OCI-LY1 (cell line): Measurements from ENCODE around the gene RASL11A.

Experiments
- H2AFZ ChIP-seq: fragments of 200-600 bp; sonication (generic), shearing (Covaris generic); 2 replicates; pipeline ENCODE4 v1.6.0; 2014; ENCODE audit warnings: antibody characterized with exemption, mild to moderate bottlenecking, low read length
- H3F3A ChIP-seq: fragments of 200-600 bp; sonication (generic), shearing (Covaris generic); 2 replicates; pipeline ENCODE4 v1.6.0; 2014; ENCODE audit warnings: mild to moderate bottlenecking, antibody characterized with exemption, low read length, moderate library complexity; ENCODE audit not compliant: insufficient read depth
- H3K27ac ChIP-seq: fragments of 200-600 bp; sonication (generic); 2 replicates; pipeline ENCODE4 v1.5.1; 2014; ENCODE audit warnings: low read length, mixed run types, mild to moderate bottlenecking, low read depth; ENCODE audit not compliant: poor library complexity, severe bottlenecking
- H3K27me3 ChIP-seq: fragments of 200-600 bp; sonication (generic); 2 replicates; pipeline ENCODE4 v1.6.0; 2014; ENCODE audit warnings: antibody characterized with exemption, mild to moderate bottlenecking, low read length, moderate library complexity; ENCODE audit not compliant: insufficient read depth
- H3K36me3 ChIP-seq: fragments of 200-600 bp; sonication (generic); 2 replicates; pipeline ENCODE4 v1.6.1; 2014; ENCODE audit warnings: mild to moderate bottlenecking, antibody characterized with exemption, low read length, moderate library complexity, mixed read lengths; ENCODE audit not compliant: insufficient read depth
- H3K4me1 ChIP-seq: fragments of 200-600 bp; sonication (generic); 2 replicates; pipeline ENCODE4 v1.5.1; 2014; ENCODE audit warnings: mild to moderate bottlenecking, low read length, moderate library complexity; ENCODE audit not compliant: insufficient read depth, severe bottlenecking
- H3K4me2 ChIP-seq: fragments of 200-600 bp; sonication (generic), shearing (Covaris generic); 2 replicates; pipeline ENCODE4 v1.6.1; 2014; ENCODE audit warnings: low read length
- H3K4me3 ChIP-seq: fragments of 200-600 bp; sonication (generic); 2 replicates; pipeline ENCODE4 v1.5.1; 2014; ENCODE audit warnings: low read length, low read depth, mild to moderate bottlenecking, mixed read lengths; ENCODE audit not compliant: poor library complexity, severe bottlenecking
- H3K79me2 ChIP-seq: fragments of 200-600 bp; shearing (Covaris generic); 2 replicates; pipeline ENCODE4 v1.6.1; 2016; ENCODE audit warnings: mixed run types, low read length, mixed read lengths; ENCODE audit not compliant: insufficient read depth
- H3K9ac ChIP-seq: fragments of 200-600 bp; sonication (generic), shearing (Covaris generic); 2 replicates; pipeline ENCODE4 v1.6.1; 2014; ENCODE audit warnings: mild to moderate bottlenecking, low read length, mixed read lengths
- H3K9me2 ChIP-seq: fragments of 200-600 bp; sonication (generic), shearing (Covaris generic); 2 replicates; pipeline ENCODE4 v1.6.1; 2014; ENCODE audit warnings: low read depth, mild to moderate bottlenecking, low read length, mixed read lengths
- H3K9me3 ChIP-seq: fragments of 200-600 bp; shearing (Covaris generic); 2 replicates; pipeline ENCODE4 v1.6.1; 2014; ENCODE audit warnings: low read length, mixed read lengths
- H4K20me1 ChIP-seq: fragments of 200-600 bp; sonication (generic), shearing (Covaris generic); 2 replicates; pipeline ENCODE4 v1.6.0; 2016; ENCODE audit warnings: mild to moderate bottlenecking, low read length; ENCODE audit not compliant: insufficient read depth
- EZH2 ChIP-seq: fragments of 200-600 bp; sonication (generic), shearing (Covaris generic); IDR thresholded peaks from 2 replicates; pipeline ENCODE4 v1.8.0; 2017; ENCODE audit warnings: borderline replicate concordance, mixed run types, mild to moderate bottlenecking, antibody characterized with exemption, low read length, moderate library complexity, mixed read lengths
- TF ChIP-seq, protein P1 (sequence below): fragments of 200-600 bp; sonication (generic), shearing (Covaris generic); IDR thresholded peaks from 2 replicates; pipeline ENCODE4 v1.5.1; 2017; ENCODE audit warnings: mild to moderate bottlenecking, antibody characterized with exemption, low read length, moderate library complexity, mixed read lengths

The RASL11A gene

DNA sequence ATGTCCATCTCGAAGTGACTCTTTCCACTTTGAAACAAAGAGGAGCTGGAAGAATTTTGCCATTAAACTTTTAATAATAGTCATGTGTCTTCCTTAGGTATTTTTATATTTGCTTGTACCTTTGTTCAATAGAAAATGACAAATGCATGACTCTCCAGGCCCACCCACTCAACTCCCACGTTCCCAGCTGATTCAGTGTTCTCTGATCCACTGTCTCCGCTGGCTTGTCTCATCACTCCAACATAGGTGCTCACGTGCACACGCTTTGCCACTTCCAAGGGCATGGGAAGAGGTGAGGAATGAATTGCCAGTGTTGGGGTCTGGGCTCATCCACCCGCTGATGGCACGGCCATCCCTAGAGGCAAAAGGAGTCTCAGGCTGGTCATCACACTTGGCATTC, 24.5 kb downstream of the RASL11A start:
- Histone ChIP-seq H3K9me3 (no peaks in the 10 kb centered on the region), H3K36me3 (no peaks in the 10 kb centered on the region), H2AFZ (no peak overlapping the region), H3K9ac (no peak overlapping the region), H3K9me2 (no peaks in the 10 kb centered on the region), H3F3A (no peaks in the 10 kb centered on the region), H3K4me2 (no peak overlapping the region), H3K79me2 (no peaks in the 10 kb centered on the region), H3K27me3 (peaks cover 5% of the 10 kb centered on the region; the same call in 1 of the 2 replicates), H3K27ac (no peak overlapping the region), H3K4me1 (no peaks in the 10 kb centered on the region), H4K20me1 (no peaks in the 10 kb centered on the region), H3K4me3 (no peak overlapping the region)
- TF ChIP-seq EZH2, result no peak
- TF ChIP-seq, protein P1, sequence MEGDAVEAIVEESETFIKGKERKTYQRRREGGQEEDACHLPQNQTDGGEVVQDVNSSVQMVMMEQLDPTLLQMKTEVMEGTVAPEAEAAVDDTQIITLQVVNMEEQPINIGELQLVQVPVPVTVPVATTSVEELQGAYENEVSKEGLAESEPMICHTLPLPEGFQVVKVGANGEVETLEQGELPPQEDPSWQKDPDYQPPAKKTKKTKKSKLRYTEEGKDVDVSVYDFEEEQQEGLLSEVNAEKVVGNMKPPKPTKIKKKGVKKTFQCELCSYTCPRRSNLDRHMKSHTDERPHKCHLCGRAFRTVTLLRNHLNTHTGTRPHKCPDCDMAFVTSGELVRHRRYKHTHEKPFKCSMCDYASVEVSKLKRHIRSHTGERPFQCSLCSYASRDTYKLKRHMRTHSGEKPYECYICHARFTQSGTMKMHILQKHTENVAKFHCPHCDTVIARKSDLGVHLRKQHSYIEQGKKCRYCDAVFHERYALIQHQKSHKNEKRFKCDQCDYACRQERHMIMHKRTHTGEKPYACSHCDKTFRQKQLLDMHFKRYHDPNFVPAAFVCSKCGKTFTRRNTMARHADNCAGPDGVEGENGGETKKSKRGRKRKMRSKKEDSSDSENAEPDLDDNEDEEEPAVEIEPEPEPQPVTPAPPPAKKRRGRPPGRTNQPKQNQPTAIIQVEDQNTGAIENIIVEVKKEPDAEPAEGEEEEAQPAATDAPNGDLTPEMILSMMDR, result no peak

DNA sequence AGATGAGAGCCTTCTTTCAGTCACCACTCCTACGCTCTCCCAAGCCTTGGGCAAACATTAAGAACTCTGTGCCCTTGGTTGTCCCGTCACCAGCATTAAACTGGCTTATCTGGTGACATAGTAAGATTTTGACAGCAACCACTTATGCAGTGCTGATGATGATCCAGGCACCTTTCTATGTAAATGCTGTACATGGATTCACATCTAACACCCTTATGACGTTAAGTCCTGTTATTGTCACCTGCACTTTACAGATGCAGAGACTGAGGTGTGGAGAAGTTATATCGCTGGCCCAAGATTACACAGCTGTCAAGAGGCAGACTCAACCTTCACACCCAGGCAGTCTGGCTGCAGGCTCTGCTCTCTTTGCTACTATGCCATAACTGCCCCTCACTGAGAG, 25.0 kb downstream of the RASL11A start:
- Histone ChIP-seq H3K9ac (no peak overlapping the region), H3K79me2 (no peaks in the 10 kb centered on the region), H3K27me3 (peaks cover 5% of the 10 kb centered on the region; the same call in 1 of the 2 replicates), H3K9me2 (no peaks in the 10 kb centered on the region), H3K4me3 (no peak overlapping the region), H3K36me3 (no peaks in the 10 kb centered on the region), H4K20me1 (no peaks in the 10 kb centered on the region), H2AFZ (no peak overlapping the region), H3K27ac (no peak overlapping the region), H3K4me2 (no peak overlapping the region), H3K4me1 (no peaks in the 10 kb centered on the region), H3F3A (no peaks in the 10 kb centered on the region), H3K9me3 (no peaks in the 10 kb centered on the region)
- TF ChIP-seq, protein P1, result no peak
- TF ChIP-seq EZH2, result no peak

DNA sequence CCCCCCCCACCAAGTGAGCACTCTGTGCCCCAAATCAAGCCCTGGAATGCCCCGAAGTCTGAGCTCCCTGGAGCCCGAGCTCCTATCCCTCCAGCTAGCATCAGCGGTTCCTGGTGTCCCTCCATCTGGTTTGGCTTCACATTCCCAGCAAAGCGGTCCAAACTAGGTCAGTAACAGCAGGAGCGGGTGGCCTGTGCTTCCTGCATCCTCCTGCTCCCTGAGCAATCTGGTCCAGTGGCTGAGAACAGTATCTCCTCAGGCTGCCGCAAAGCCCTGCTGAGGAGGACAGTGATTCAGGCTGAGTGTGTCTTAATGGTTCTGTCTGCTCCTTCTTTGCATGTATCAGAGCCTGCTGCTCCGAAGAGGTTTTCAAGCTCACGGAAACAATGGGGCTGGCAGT, 25.9 kb downstream of the RASL11A start:
- TF ChIP-seq EZH2, result no peak
- TF ChIP-seq, protein P1, result no peak

More for the DNA sequence above, 25.9 kb downstream of the RASL11A start:
- Histone ChIP-seq H2AFZ (no peak overlapping the region), H3K4me3 (no peak overlapping the region), H3K9me3 (no peaks in the 10 kb centered on the region), H3K4me2 (no peak overlapping the region), H3K27ac (no peak overlapping the region), H3K36me3 (no peaks in the 10 kb centered on the region), H3K9me2 (no peaks in the 10 kb centered on the region), H4K20me1 (no peaks in the 10 kb centered on the region), H3K9ac (no peak overlapping the region), H3F3A (no peaks in the 10 kb centered on the region), H3K79me2 (no peaks in the 10 kb centered on the region), H3K4me1 (no peaks in the 10 kb centered on the region), H3K27me3 (peaks cover 5% of the 10 kb centered on the region; the same call in 1 of the 2 replicates)
